H9 (cell line): ENCODE measurements around the gene TMEM38A. TPM values are rescaled to one million over a fixed set of nuclear protein-coding genes. Genes with fewer than 3 reads are reported as not detected.

Experiments used
- DNase-seq: peaks from one replicate; pipeline ENCODE4 v3.0.0-alpha.2; 2017
- H2AFZ ChIP-seq: one replicate; pipeline ENCODE4 v1.6.1; 2013; ENCODE audit warnings: mild to moderate bottlenecking, low read length, control low read depth, moderate library complexity
- H2AK5ac ChIP-seq: 2 replicates; pipeline ENCODE4 v1.6.1; 2013; ENCODE audit warnings: low read length, control low read depth, mixed read lengths; ENCODE audit not compliant: insufficient read length
- H2BK120ac ChIP-seq: one replicate; pipeline ENCODE4 v1.6.1; 2013; ENCODE audit warnings: low read depth, mild to moderate bottlenecking, low read length, control low read depth, inconsistent platforms; ENCODE audit not compliant: poor library complexity, severe bottlenecking
- H2BK12ac ChIP-seq: 2 replicates; pipeline ENCODE4 v1.6.1; 2013; ENCODE audit warnings: low read length, control low read depth, mixed read lengths, low read depth; ENCODE audit not compliant: insufficient read length
- H2BK15ac ChIP-seq: 2 replicates; pipeline ENCODE4 v1.6.1; 2013; ENCODE audit warnings: low read depth, low read length, control low read depth
- H2BK20ac ChIP-seq: one replicate; pipeline ENCODE4 v1.6.1; 2013; ENCODE audit warnings: low read depth, mild to moderate bottlenecking, low read length, control low read depth, inconsistent platforms; ENCODE audit not compliant: poor library complexity, severe bottlenecking
- H2BK5ac ChIP-seq: 2 replicates; pipeline ENCODE4 v1.6.1; 2013; ENCODE audit warnings: low read length, control low read depth, mixed read lengths; ENCODE audit not compliant: insufficient read length
- H3K14ac ChIP-seq: 2 replicates; pipeline ENCODE4 v1.6.1; 2013; ENCODE audit warnings: low read length, control low read depth; ENCODE audit not compliant: insufficient read depth
- H3K18ac ChIP-seq: 2 replicates; pipeline ENCODE4 v1.6.1; 2013; ENCODE audit warnings: low read depth, mild to moderate bottlenecking, mixed read lengths, low read length, control low read depth; ENCODE audit not compliant: insufficient read length
- H3K23ac ChIP-seq: 2 replicates; pipeline ENCODE4 v1.6.1; 2013; ENCODE audit warnings: low read length, control low read depth, mixed read lengths, low read depth; ENCODE audit not compliant: insufficient read length
- H3K23me2 ChIP-seq: 2 replicates; pipeline ENCODE4 v1.6.1; 2013; ENCODE audit warnings: low read depth, mild to moderate bottlenecking, mixed read lengths, low read length, control low read depth; ENCODE audit not compliant: insufficient read length, poor library complexity, severe bottlenecking
- H3K27ac ChIP-seq: 2 replicates; pipeline ENCODE4 v1.5.1; 2013; ENCODE audit warnings: low read length, control low read depth, mixed read lengths, low read depth; ENCODE audit not compliant: insufficient read length
- H3K27me3 ChIP-seq: 2 replicates; pipeline ENCODE4 v1.6.1; 2013; ENCODE audit warnings: low read length, control low read depth, inconsistent platforms; ENCODE audit not compliant: insufficient read depth
- H3K4ac ChIP-seq: 2 replicates; pipeline ENCODE4 v1.6.1; 2013; ENCODE audit warnings: low read depth, mild to moderate bottlenecking, control low read depth, inconsistent platforms, low read length, moderate library complexity
- H3K4me1 ChIP-seq: 2 replicates; pipeline ENCODE4 v1.6.1; 2013; ENCODE audit warnings: low read length, control low read depth, inconsistent platforms; ENCODE audit not compliant: insufficient read depth
- H3K4me2 ChIP-seq: 2 replicates; pipeline ENCODE4 v1.6.1; 2013; ENCODE audit warnings: low read length, control low read depth, mixed read lengths; ENCODE audit not compliant: insufficient read length, insufficient read depth
- H3K56ac ChIP-seq: 2 replicates; pipeline ENCODE4 v1.6.1; 2013; ENCODE audit warnings: low read depth, mild to moderate bottlenecking, mixed read lengths, low read length, control low read depth; ENCODE audit not compliant: insufficient read length
- H3K79me1 ChIP-seq: 2 replicates; pipeline ENCODE4 v1.6.1; 2013; ENCODE audit warnings: low read depth, mild to moderate bottlenecking, moderate library complexity, low read length, control low read depth, inconsistent platforms; ENCODE audit not compliant: insufficient read depth, poor library complexity, severe bottlenecking
- H3K79me2 ChIP-seq: 2 replicates; pipeline ENCODE4 v1.6.1; 2013; ENCODE audit warnings: low read length, control low read depth, inconsistent platforms; ENCODE audit not compliant: insufficient read depth
- H3K9ac ChIP-seq: 2 replicates; pipeline ENCODE4 v1.6.1; 2013; ENCODE audit warnings: low read length, control low read depth, mixed read lengths; ENCODE audit not compliant: insufficient read length; ENCODE audit errors: extremely low read depth
- H3K9me3 ChIP-seq: one replicate; pipeline ENCODE4 v1.6.1; 2013; ENCODE audit warnings: low read depth, low read length, inconsistent platforms; ENCODE audit not compliant: control insufficient read depth
- H3T11ph ChIP-seq: one replicate; pipeline ENCODE4 v1.6.1; 2013; ENCODE audit warnings: mild to moderate bottlenecking, low read length, control low read depth, inconsistent platforms
- H4K20me1 ChIP-seq: one replicate; pipeline ENCODE4 v1.6.1; 2013; ENCODE audit not compliant: control insufficient read depth, insufficient read length, insufficient read depth
- H4K5ac ChIP-seq: 2 replicates; pipeline ENCODE4 v1.6.1; 2013; ENCODE audit warnings: low read depth, mild to moderate bottlenecking, mixed read lengths, low read length, control low read depth; ENCODE audit not compliant: insufficient read length
- H4K8ac ChIP-seq: replicated peaks from 2 replicates; pipeline ENCODE4 v1.6.1; 2013; ENCODE audit warnings: low read length, control low read depth, mixed read lengths, low read depth; ENCODE audit not compliant: insufficient read length
- H4K91ac ChIP-seq: 2 replicates; pipeline ENCODE4 v1.6.1; 2013; ENCODE audit warnings: low read depth, mild to moderate bottlenecking, moderate library complexity, mixed read lengths, low read length, control low read depth; ENCODE audit not compliant: insufficient read length
- H3K27ac Mint-ChIP-seq, 3 experiments: 2 replicates in 2 of 3; 3 replicates in 1 of 3; pipeline ENCODE4 v1.8.0; 2020 to 2021; ENCODE audit warnings: mixed read lengths in 3 of 3, mild to moderate bottlenecking in 1 of 3, moderate library complexity in 1 of 3
- H3K27me3 Mint-ChIP-seq: 2 replicates; pipeline ENCODE4 v1.8.0; 2021; ENCODE audit warnings: low read depth, mild to moderate bottlenecking, moderate library complexity, mixed read lengths
- H3K36me3 Mint-ChIP-seq, 3 experiments: 2 replicates in 2 of 3; 3 replicates in 1 of 3; pipeline ENCODE4 v1.8.0; 2020 to 2021; ENCODE audit warnings: low read depth in 3 of 3, mixed read lengths in 3 of 3; ENCODE audit not compliant: insufficient read depth in 1 of 3
- H3K4me1 Mint-ChIP-seq, 2 experiments: 2 replicates each; pipeline ENCODE4 v1.8.0; 2020; ENCODE audit warnings: mixed read lengths in 2 of 2
- H3K4me3 Mint-ChIP-seq, 2 experiments: 2 replicates in 1 of 2; 3 replicates in 1 of 2; pipeline ENCODE4 v1.8.0; 2020 to 2021; ENCODE audit warnings: mild to moderate bottlenecking in 2 of 2, mixed read lengths in 2 of 2, moderate library complexity in 1 of 2
- H3K9me3 Mint-ChIP-seq, 2 experiments: 2 replicates in 1 of 2; 3 replicates in 1 of 2; pipeline ENCODE4 v1.8.0; 2020; ENCODE audit warnings: mild to moderate bottlenecking in 2 of 2, mixed read lengths in 2 of 2, moderate library complexity in 1 of 2
- WGBS: extraction: QIAGEN DNeasy Blood & Tissue Kit; methylation state at CpG from one replicate; pipeline ENCODE4 v1.1.7; 2013; ENCODE audit warnings: missing lambda C conversion rate, low lambda C conversion rate, mixed read lengths; ENCODE audit not compliant: insufficient read length; ENCODE audit errors: extremely low coverage; 5-methylcytosine and 5-hydroxymethylcytosine counted together
- total RNA-seq: library from RNA; stranded (reverse); gene quantifications from 2 replicates; pipeline ENCODE4 v1.2.1, GENCODE V29; 2021
- TF ChIP-seq, protein P1 (sequence below): fragments of 200-600 bp; sonication (generic); conservative IDR thresholded peaks from 3 replicates; pipeline ENCODE4 v1.8.0; 2021; ENCODE audit warnings: antibody characterized with exemption, mild to moderate bottlenecking

The TMEM38A gene
- total RNA-seq, 1 experiment from 2014 or later: 7.4 TPM

DNA sequence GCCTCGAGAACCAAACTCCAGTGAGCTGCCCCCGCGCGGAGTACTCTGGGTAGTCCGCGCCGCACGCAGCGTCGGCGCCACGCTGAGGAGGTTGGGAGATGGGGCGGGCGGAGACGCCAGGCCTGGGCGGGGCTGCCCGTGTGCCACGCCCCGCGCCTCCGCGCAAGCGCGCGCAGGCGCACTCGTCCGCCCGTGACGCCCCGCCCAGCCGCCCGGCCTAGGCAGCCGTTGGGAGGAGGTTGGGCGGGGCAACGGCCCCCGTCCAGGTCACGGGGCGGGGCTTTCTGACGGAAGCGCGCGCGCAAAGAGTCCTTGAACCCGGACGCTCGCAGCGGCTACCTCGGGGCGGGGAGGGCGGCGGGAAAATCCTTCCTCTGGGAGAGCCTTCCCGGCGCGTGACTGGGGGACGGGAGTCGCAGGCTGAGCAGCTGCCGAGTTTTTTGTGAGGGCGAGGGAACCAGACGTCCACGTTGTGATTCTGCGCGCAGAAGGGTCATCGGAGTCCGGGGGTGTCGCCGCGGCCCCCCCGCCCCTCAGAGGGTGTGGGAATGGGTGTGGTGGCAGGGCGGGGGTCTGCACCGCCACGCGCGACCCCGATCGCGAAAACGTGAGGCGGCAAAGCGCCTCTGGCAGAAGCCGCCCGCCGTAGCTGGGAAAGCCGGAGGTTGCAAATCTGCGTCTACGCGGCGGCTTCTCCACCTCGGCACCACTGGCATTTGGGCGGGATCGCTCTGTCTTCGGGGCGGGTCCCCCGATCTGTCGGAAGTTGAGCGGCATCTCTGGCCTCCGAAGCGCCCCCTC is 32.6 kb upstream of the TMEM38A start, which contains the start of gene MED26:
MED26 (minus strand) TSS at position 22 of the 801 bp plus-strand sequence. CDS start 261 bp downstream, outside the sequence.
- WGBS: no CpG with 5 or more reads among the region's 98 CpGs
- no peak within 1 kb of the TSS for H3K27ac ChIP-seq
- H2BK20ac ChIP-seq: no peak within 1 kb of the TSS
- H2BK12ac ChIP-seq: no peak within 1 kb of the TSS
- H3K79me2 ChIP-seq: peaks cover 27% of the 10 kb centered on the region; the same call in 1 of the 2 replicates
- H2AK5ac ChIP-seq: no peak within 1 kb of the TSS
- Mint-ChIP-seq H3K4me1 (peaks cover 28 to 30% of the 10 kb centered on the region in 2 experiments), H3K36me3 (peaks cover 5 to 25% (median 17%) of the 10 kb centered on the region in 3 experiments; a peak in 5 of 7 replicates), H3K4me3 (peak within 1 kb of the TSS; percentile 97), H3K9me3 (no peaks in the 10 kb centered on the region), H3K27me3 (no peaks in the 10 kb centered on the region), H3K27ac (peak within 1 kb of the TSS; percentile 96 to 99 (median 99))
- H3K9me3 ChIP-seq: no peaks in the 10 kb centered on the region
- no peak within 1 kb of the TSS for H4K5ac ChIP-seq
- H2BK120ac ChIP-seq: no peak within 1 kb of the TSS
- no peak within 1 kb of the TSS for H3K18ac ChIP-seq
- no peak within 1 kb of the TSS for H4K8ac ChIP-seq
- peak within 1 kb of the TSS; percentile 73 for H3K9ac ChIP-seq
- H3K4ac ChIP-seq: no peak within 1 kb of the TSS
- H3T11ph ChIP-seq: no peak within 1 kb of the TSS
- H3K23ac ChIP-seq: no peak within 1 kb of the TSS
- H3K23me2 ChIP-seq: peaks cover 9% of the 10 kb centered on the region
- peak within 1 kb of the TSS; percentile 92 for H3K4me2 ChIP-seq
- H4K91ac ChIP-seq: no peak within 1 kb of the TSS
- no peaks in the 10 kb centered on the region for H3K4me1 ChIP-seq
- peaks cover 2% of the 10 kb centered on the region for H3K79me1 ChIP-seq
- H2BK5ac ChIP-seq: no peak within 1 kb of the TSS
- no peaks in the 10 kb centered on the region for H4K20me1 ChIP-seq
- DNase-seq: peak; percentile 94
- no peaks in the 10 kb centered on the region for H3K27me3 ChIP-seq
- H2AFZ ChIP-seq: no peak within 1 kb of the TSS
- TF ChIP-seq, protein P1, sequence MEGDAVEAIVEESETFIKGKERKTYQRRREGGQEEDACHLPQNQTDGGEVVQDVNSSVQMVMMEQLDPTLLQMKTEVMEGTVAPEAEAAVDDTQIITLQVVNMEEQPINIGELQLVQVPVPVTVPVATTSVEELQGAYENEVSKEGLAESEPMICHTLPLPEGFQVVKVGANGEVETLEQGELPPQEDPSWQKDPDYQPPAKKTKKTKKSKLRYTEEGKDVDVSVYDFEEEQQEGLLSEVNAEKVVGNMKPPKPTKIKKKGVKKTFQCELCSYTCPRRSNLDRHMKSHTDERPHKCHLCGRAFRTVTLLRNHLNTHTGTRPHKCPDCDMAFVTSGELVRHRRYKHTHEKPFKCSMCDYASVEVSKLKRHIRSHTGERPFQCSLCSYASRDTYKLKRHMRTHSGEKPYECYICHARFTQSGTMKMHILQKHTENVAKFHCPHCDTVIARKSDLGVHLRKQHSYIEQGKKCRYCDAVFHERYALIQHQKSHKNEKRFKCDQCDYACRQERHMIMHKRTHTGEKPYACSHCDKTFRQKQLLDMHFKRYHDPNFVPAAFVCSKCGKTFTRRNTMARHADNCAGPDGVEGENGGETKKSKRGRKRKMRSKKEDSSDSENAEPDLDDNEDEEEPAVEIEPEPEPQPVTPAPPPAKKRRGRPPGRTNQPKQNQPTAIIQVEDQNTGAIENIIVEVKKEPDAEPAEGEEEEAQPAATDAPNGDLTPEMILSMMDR: no peak
- no peak within 1 kb of the TSS for H2BK15ac ChIP-seq
- H3K56ac ChIP-seq: no peak within 1 kb of the TSS
- H3K14ac ChIP-seq: peak within 1 kb of the TSS; percentile 7; the same call in 1 of the 2 replicates
